Sigmoid colon (tissue), 4 donors: ENCODE measurements around the gene TMED1.

Experiments used
- POLR2AphosphoS5 ChIP-seq, 4 donors: sonication (generic); formaldehyde crosslinking; IDR thresholded peaks; one replicate each; pipeline ENCODE4 v1.6.1; 2017; ENCODE audit warnings: antibody characterized with exemption in 4 of 4
- TF ChIP-seq, protein P1 (sequence below), 4 experiments: fragments of 450-650 bp in 3 of 4; fragments of 200-600 bp in 1 of 4; IDR thresholded peaks; one replicate each; pipeline ENCODE4 v1.5.1; 2016 to 2019; ENCODE audit warnings: antibody characterized with exemption in 4 of 4, mild to moderate bottlenecking in 3 of 4, moderate library complexity in 2 of 4

DNA sequence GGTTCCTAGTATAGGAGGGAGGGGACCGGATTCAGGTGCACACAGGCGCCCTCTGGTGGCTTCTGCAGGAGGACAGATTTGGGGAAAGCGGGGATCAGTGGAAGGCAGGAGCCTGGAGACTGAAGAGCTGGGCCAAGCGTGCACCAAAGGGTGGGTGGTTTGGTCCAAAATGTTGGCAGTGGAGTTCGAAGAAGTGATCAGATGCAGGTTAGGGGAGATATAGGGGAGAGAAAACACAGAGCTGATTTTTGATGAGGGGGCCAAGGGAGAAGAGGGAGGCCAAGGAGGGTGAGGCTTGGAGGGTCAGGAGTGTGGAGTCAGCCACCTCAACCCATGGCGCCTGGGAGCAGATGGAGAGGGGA, 28.5 kb upstream of the TMED1 start:
- TF ChIP-seq, protein P1, sequence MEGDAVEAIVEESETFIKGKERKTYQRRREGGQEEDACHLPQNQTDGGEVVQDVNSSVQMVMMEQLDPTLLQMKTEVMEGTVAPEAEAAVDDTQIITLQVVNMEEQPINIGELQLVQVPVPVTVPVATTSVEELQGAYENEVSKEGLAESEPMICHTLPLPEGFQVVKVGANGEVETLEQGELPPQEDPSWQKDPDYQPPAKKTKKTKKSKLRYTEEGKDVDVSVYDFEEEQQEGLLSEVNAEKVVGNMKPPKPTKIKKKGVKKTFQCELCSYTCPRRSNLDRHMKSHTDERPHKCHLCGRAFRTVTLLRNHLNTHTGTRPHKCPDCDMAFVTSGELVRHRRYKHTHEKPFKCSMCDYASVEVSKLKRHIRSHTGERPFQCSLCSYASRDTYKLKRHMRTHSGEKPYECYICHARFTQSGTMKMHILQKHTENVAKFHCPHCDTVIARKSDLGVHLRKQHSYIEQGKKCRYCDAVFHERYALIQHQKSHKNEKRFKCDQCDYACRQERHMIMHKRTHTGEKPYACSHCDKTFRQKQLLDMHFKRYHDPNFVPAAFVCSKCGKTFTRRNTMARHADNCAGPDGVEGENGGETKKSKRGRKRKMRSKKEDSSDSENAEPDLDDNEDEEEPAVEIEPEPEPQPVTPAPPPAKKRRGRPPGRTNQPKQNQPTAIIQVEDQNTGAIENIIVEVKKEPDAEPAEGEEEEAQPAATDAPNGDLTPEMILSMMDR (IDR thresholded peaks at IDR 0.05): peak; percentile 71 to 86 (median 82)
- no peak for TF ChIP-seq POLR2AphosphoS5 (IDR thresholded peaks at IDR 0.05)
